HepG2 (cell line): ENCODE data around the gene PPP1CA. TPM values are rescaled to one million over a fixed set of nuclear protein-coding genes. Genes with fewer than 3 reads are reported as not detected.

Experiments used
- ATAC-seq: fragments of 200-7000 bp; cut with Tn5 transposase; 3 replicates; pipeline ENCODE4 v1.9.1; 2020; ENCODE audit warnings: mild to moderate bottlenecking, moderate library complexity
- BruUV-seq: library from RNA; stranded (reverse); fragments of 400-500 nt; replicated peaks from 2 replicates; lab custom pipeline; 2021; lab: Mats Ljungman, UMichigan
- CTCF ChIA-PET: fragments of 300-600 bp; formaldehyde crosslinking; extraction: SDS; loops from one replicate; lab custom pipeline; 2021; ENCODE audit warnings: low total read pairs, inconsistent platforms, low intra/inter-chr PET ratio; lab: Yijun Ruan, JAX
- POLR2A ChIA-PET: fragments of 350-600 bp; sonication (Branson Sonifier 250); formaldehyde crosslinking; loops from one replicate; lab custom pipeline; 2020; ENCODE audit warnings: antibody characterized with exemption, inconsistent platforms; lab: Yijun Ruan, JAX
- DNase-seq: peaks from one replicate; pipeline ENCODE4 v3.0.0-alpha.2; 2015; ENCODE audit warnings: low spot score
- FAIRE-seq: peaks from 3 replicates; lab custom pipeline; 2011; peaks lifted over from hg19 to GRCh38; lab: Jason Lieb, UNC
- H2AFZ ChIP-seq: one replicate; pipeline ENCODE4 v1.6.1; 2011; ENCODE audit warnings: low read length, inconsistent platforms
- H3K27ac ChIP-seq: fragments of 300-600 bp; 3 replicates; pipeline ENCODE4 v1.8.0; 2011; ENCODE audit warnings: mixed run types, mild to moderate bottlenecking, mixed read lengths, low read length, inconsistent platforms; ENCODE audit not compliant: insufficient read depth; ENCODE audit errors: extremely low read length
- H3K27me3 ChIP-seq, 2 experiments: fragments of 200-600 bp in 1 of 2; 2 replicates in 1 of 2; 3 replicates in 1 of 2; pipeline versions ENCODE4 v1.6.0 to v1.8.0; 2011; ENCODE audit warnings: low read length in 2 of 2, mild to moderate bottlenecking in 2 of 2, moderate library complexity in 2 of 2, inconsistent platforms in 1 of 2; ENCODE audit not compliant: insufficient read depth in 2 of 2, control insufficient read depth in 1 of 2
- H3K36me3 ChIP-seq, 2 experiments: fragments of 200-600 bp in 1 of 2; replicated peaks in 1 of 2; 2 replicates in 1 of 2; 3 replicates in 1 of 2; pipeline versions ENCODE4 v1.5.1 to v1.8.0; 2011; ENCODE audit warnings: low read length in 2 of 2, inconsistent platforms in 1 of 2; ENCODE audit not compliant: insufficient read depth in 2 of 2, control insufficient read depth in 1 of 2
- H3K4me1 ChIP-seq: 2 replicates; pipeline ENCODE4 v1.5.1; 2012; ENCODE audit warnings: low read length, inconsistent platforms; ENCODE audit not compliant: insufficient read depth
- H3K4me2 ChIP-seq: 2 replicates; pipeline ENCODE4 v1.6.0; 2011; ENCODE audit warnings: low read depth, low read length, inconsistent platforms
- H3K4me3 ChIP-seq, 3 experiments: fragments of 200-600 bp in 1 of 3; sonication (generic), shearing (Covaris generic) in 1 of 3; replicated peaks in 1 of 3; 2 replicates each; pipeline ENCODE4 v1.5.1; 2011 to 2016; ENCODE audit warnings: low read length in 3 of 3, inconsistent platforms in 2 of 3, low read depth in 2 of 3, mild to moderate bottlenecking in 2 of 3, control low read depth in 1 of 3, mixed read lengths in 1 of 3; ENCODE audit not compliant: insufficient read depth in 1 of 3
- H3K79me2 ChIP-seq: one replicate; pipeline ENCODE4 v1.6.1; 2011; ENCODE audit warnings: low read length, inconsistent platforms; ENCODE audit not compliant: insufficient read depth
- H3K9ac ChIP-seq: 2 replicates; pipeline ENCODE4 v1.6.0; 2011; ENCODE audit warnings: mild to moderate bottlenecking, low read depth, low read length, inconsistent platforms; ENCODE audit not compliant: insufficient read depth
- H3K9me3 ChIP-seq: 2 replicates; pipeline ENCODE4 v1.5.1; 2012; ENCODE audit warnings: mild to moderate bottlenecking, low read length
- H4K20me1 ChIP-seq: 2 replicates; pipeline ENCODE4 v1.6.0; 2011; ENCODE audit warnings: inconsistent platforms, mild to moderate bottlenecking, low read length, moderate library complexity; ENCODE audit not compliant: insufficient read depth
- BCL6 ChIP-seq: IDR thresholded peaks from 2 replicates; pipeline ENCODE4 v1.6.1; 2016; ENCODE audit warnings: missing genetic modification reagents, missing compliant biosample characterization
- ESRRA ChIP-seq: sonication (generic); formaldehyde crosslinking; IDR thresholded peaks from 2 replicates; pipeline ENCODE4 v1.5.1; 2020; ENCODE audit warnings: mild to moderate bottlenecking, low read depth, missing genetic modification reagents
- EZH2 ChIP-seq: conservative IDR thresholded peaks from 2 replicates; pipeline ENCODE4 v1.6.1; 2012; ENCODE audit warnings: mild to moderate bottlenecking, low read depth, low read length, moderate library complexity
- GATAD1 ChIP-seq: IDR thresholded peaks from 2 replicates; pipeline ENCODE4 v1.6.1; 2016; ENCODE audit warnings: missing genetic modification reagents, missing compliant biosample characterization
- KAT7 ChIP-seq: IDR thresholded peaks from 2 replicates; pipeline ENCODE4 v1.6.1; 2018; ENCODE audit warnings: borderline replicate concordance, missing compliant biosample characterization
- NCOR1 ChIP-seq: fragments of 200-600 bp; sonication (generic); IDR thresholded peaks from 2 replicates; pipeline ENCODE4 v1.7.0; 2017; ENCODE audit warnings: antibody characterized with exemption, low read length, borderline replicate concordance
- NR2F2 ChIP-seq: IDR thresholded peaks from 2 replicates; pipeline ENCODE4 v1.6.1; 2012; ENCODE audit warnings: low read depth, inconsistent platforms, borderline replicate concordance
- RARA ChIP-seq: IDR thresholded peaks from 2 replicates; pipeline ENCODE4 v1.6.1; 2016; ENCODE audit warnings: missing genetic modification reagents, missing compliant biosample characterization
- RERE ChIP-seq: IDR thresholded peaks from 2 replicates; pipeline ENCODE4 v1.6.1; 2016; ENCODE audit warnings: low read depth, missing genetic modification reagents, missing compliant biosample characterization
- RXRB ChIP-seq: IDR thresholded peaks from 2 replicates; pipeline ENCODE4 v1.6.1; 2016; ENCODE audit warnings: borderline replicate concordance, missing genetic modification reagents, missing compliant biosample characterization
- TOPORS ChIP-seq: sonication (generic); formaldehyde crosslinking; IDR thresholded peaks from 2 replicates; pipeline ENCODE4 v1.8.0; 2023; ENCODE audit warnings: mild to moderate bottlenecking, missing genetic modification reagents
- ZBTB20 ChIP-seq: sonication (generic); formaldehyde crosslinking; IDR thresholded peaks from 2 replicates; pipeline ENCODE4 v1.8.1; 2023; ENCODE audit warnings: missing genetic modification reagents, low read depth, mild to moderate bottlenecking, borderline replicate concordance
- ZBTB3 ChIP-seq: sonication (generic); formaldehyde crosslinking; IDR thresholded peaks from 2 replicates; pipeline ENCODE4 v1.4.0; 2020; ENCODE audit warnings: low read depth, mild to moderate bottlenecking, moderate library complexity, missing genetic modification reagents, borderline replicate concordance
- ZMAT3 ChIP-seq: sonication (generic); formaldehyde crosslinking; conservative IDR thresholded peaks from 2 replicates; pipeline ENCODE4 v1.7.0; 2021; ENCODE audit warnings: missing genetic modification reagents
- ZNF747 ChIP-seq: sonication (generic); formaldehyde crosslinking; IDR thresholded peaks from 2 replicates; pipeline ENCODE4 v1.8.1; 2023; ENCODE audit warnings: missing genetic modification reagents, mild to moderate bottlenecking, borderline replicate concordance
- WGBS: methylation state at CpG from one replicate; pipeline ENCODE4 v1.1.6; 2017; ENCODE audit warnings: low lambda C conversion rate; 5-methylcytosine and 5-hydroxymethylcytosine counted together
- in situ Hi-C: cut with HindIII; loops from 2 replicates; pipeline ENCODE4 v1.10.0; 2017; ENCODE audit warnings: low pct_unique_long_range_greater_than_20kb; ENCODE audit not compliant: extremely low pct_ligation_motif_present
- intact Hi-C: fragments of 100-400 bp; cut with micrococcal nuclease; formaldehyde crosslinking; loops from one replicate; pipeline ENCODE4 v1.10.0; 2022; ENCODE audit not compliant: unreplicated experiment
- polyA plus RNA-seq, 8 experiments: library from polyadenylated mRNA; depleted of rRNA in 3 of 8; stranded (reverse) in 7 of 8; unstranded in 1 of 8; fragments of >200 nt; fragmentation: Illumina TruSeq in 4 of 8; extraction: Trizol in 4 of 8; gene quantifications; 2 replicates each; pipeline versions ENCODE4 v1.2.1 to v1.2.3, GENCODE V29; 2011 to 2016; ENCODE audit warnings: low read depth in 4 of 8, missing spikeins in 1 of 8, mixed read lengths in 1 of 8; ENCODE audit not compliant: insufficient read depth in 1 of 8
- total RNA-seq, 5 experiments: library from RNA; depleted of rRNA; stranded (reverse); fragments of >200 nt; fragmentation: Illumina TruSeq; extraction: Trizol; gene quantifications; 2 replicates each; pipeline ENCODE4 v1.2.3, GENCODE V29; 2016; ENCODE audit warnings: low read depth in 1 of 5
- TF ChIP-seq, protein P1 (sequence below): sonication (generic); formaldehyde crosslinking; IDR thresholded peaks from 2 replicates; pipeline ENCODE4 v1.4.0; 2020; ENCODE audit warnings: missing genetic modification reagents, borderline replicate concordance
- TF ChIP-seq, protein P2 (sequence below): sonication (generic); formaldehyde crosslinking; IDR thresholded peaks from 2 replicates; pipeline ENCODE4 v1.4.0; 2020; ENCODE audit warnings: missing genetic modification reagents

The PPP1CA gene
- total and polyA plus RNA-seq, 2 of the 13 experiments (the other 11 are each of a cell fraction or from before 2014, with no cell fraction given), result 149 to 170 TPM

DNA sequence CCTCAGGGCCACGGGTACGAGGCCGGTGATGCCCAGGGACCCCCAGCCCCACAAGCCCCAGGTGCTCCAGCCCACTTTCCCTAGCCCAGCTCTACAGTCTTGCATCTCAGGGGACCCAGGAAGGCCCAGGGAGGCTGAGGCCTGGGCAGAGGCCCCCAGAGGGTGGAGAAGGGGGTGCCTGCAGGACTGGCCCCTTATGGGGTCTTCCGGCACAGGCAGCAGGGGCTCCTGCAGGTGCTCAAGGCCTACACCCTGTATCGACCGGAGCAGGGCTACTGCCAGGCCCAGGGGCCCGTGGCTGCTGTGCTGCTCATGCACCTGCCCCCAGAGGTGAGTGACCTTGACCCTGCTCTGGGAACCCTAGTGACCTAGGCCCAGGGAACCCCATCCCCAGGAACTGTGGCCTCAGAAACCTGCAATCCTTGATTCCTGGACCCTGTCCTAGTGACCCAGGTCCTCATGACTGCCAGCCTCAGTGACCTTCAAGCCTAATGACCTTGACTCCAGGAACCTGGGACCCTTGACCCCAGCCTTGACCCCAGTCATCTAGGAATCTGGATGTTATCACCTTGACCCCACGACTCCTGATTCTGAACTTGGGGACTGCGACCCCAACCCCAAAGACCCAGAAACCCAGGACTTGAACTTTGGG lies 4.2 kb upstream of the PPP1CA start:
- ChIA-PET CTCF (no interaction called here), POLR2A (interaction anchor here (6.2 kb wide), 1 partner anchor 14 kb away, joined by 78 read pairs; no protein-coding TSS in a partner anchor)
- Histone ChIP-seq H3K4me1 (peaks cover 61% of the 10 kb centered on the region), H3K27ac (no peak overlapping the region), H3K27me3 (peaks cover 2 to 7% of the 10 kb centered on the region in 2 experiments; a peak in 1 of 5 replicates), H3K9me3 (no peaks in the 10 kb centered on the region), H4K20me1 (no peaks in the 10 kb centered on the region), H3K79me2 (peaks cover 5% of the 10 kb centered on the region), H2AFZ (no peak overlapping the region), H3K36me3 (no peaks in the 10 kb centered on the region), H3K9ac (no peak overlapping the region), H3K4me2 (no peak overlapping the region), H3K4me3 (no peak overlapping the region)
- no peak for DNase-seq
- WGBS, result no CpG with 5 or more reads among the region's 9 CpGs
- no peak for FAIRE-seq
- BruUV-seq, result no TSS peak
- in situ Hi-C loops, result no loop called here
- no peak for ATAC-seq
- intact Hi-C loops, result no loop called here
- peak; percentile 79 for TF ChIP-seq RARA (CRISPR knock-in tag)
- no peak for TF ChIP-seq ZNF747 (CRISPR knock-in tag)
- TF ChIP-seq GATAD1 (CRISPR knock-in tag), result no peak
- TF ChIP-seq, protein P1, sequence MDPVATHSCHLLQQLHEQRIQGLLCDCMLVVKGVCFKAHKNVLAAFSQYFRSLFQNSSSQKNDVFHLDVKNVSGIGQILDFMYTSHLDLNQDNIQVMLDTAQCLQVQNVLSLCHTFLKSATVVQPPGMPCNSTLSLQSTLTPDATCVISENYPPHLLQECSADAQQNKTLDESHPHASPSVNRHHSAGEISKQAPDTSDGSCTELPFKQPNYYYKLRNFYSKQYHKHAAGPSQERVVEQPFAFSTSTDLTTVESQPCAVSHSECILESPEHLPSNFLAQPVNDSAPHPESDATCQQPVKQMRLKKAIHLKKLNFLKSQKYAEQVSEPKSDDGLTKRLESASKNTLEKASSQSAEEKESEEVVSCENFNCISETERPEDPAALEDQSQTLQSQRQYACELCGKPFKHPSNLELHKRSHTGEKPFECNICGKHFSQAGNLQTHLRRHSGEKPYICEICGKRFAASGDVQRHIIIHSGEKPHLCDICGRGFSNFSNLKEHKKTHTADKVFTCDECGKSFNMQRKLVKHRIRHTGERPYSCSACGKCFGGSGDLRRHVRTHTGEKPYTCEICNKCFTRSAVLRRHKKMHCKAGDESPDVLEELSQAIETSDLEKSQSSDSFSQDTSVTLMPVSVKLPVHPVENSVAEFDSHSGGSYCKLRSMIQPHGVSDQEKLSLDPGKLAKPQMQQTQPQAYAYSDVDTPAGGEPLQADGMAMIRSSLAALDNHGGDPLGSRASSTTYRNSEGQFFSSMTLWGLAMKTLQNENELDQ (CRISPR knock-in tag), result no peak
- TF ChIP-seq ESRRA, result peak; percentile 89
- TF ChIP-seq NCOR1, result 0 out of 2 replicates have a peak, but pooled peaks have one; percentile 31
- 0 out of 2 replicates have a peak, but pooled peaks have one; percentile 61 for TF ChIP-seq NR2F2
- TF ChIP-seq ZBTB20, result no peak
- TF ChIP-seq, protein P2, sequence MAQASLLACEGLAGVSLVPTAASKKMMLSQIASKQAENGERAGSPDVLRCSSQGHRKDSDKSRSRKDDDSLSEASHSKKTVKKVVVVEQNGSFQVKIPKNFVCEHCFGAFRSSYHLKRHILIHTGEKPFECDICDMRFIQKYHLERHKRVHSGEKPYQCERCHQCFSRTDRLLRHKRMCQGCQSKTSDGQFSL (CRISPR knock-in tag), result no peak
- TF ChIP-seq RERE (CRISPR knock-in tag), result no peak
- TF ChIP-seq ZMAT3, result no peak
- peak; percentile 86 for TF ChIP-seq BCL6 (CRISPR knock-in tag)
- 0 out of 2 replicates have a peak, but pooled peaks have one; percentile 28 for TF ChIP-seq RXRB (CRISPR knock-in tag)
- TF ChIP-seq TOPORS, result no peak
- no peak for TF ChIP-seq ZBTB3 (CRISPR knock-in tag)
- no peak for TF ChIP-seq KAT7 (CRISPR knock-in tag)
- no peak for TF ChIP-seq EZH2
